HG03103 (cell line): ENCODE data around the gene KRT82.

Experiments used
- ATAC-seq: cut with Tn5 transposase; IDR thresholded peaks from one replicate; pipeline ENCODE4 v1.9.1; 2021; ENCODE audit warnings: low read depth; ENCODE audit not compliant: unreplicated experiment

The KRT82 gene

GRCh38 chr12:52389313-52390207 is 16.6 kb downstream of the KRT82 start:
- ATAC-seq: no peak

- ATAC-seq: no peak
Measured at GRCh38 chr12:52387859-52388258, 18.3 kb downstream of the KRT82 start.

GRCh38 chr12:52385226-52385702 is 20.9 kb downstream of the KRT82 start, which contains the start of gene KRT84:
Gene KRT84 (minus strand): TSS chr12:52385652. CDS start chr12:52385585, 67 bp downstream.
- ATAC-seq: no peak

- no peak for ATAC-seq
Measured at GRCh38 chr12:52383331-52383730, 22.8 kb downstream of the KRT82 start.

- ATAC-seq: no peak
Measured at GRCh38 chr12:52382854-52383253, 23.3 kb downstream of the KRT82 start.

- ATAC-seq: no peak
Measured at GRCh38 chr12:52381206-52381605, 24.9 kb downstream of the KRT82 start.

GRCh38 chr12:52380271-52380694 is 25.9 kb downstream of the KRT82 start:
- ATAC-seq: no peak

GRCh38 chr12:52379536-52379935 is 26.6 kb downstream of the KRT82 start:
- no peak for ATAC-seq

GRCh38 chr12:52378091-52378490 is 28.0 kb downstream of the KRT82 start:
- ATAC-seq: no peak

- no peak for ATAC-seq
Measured at GRCh38 chr12:52377266-52377665, 28.9 kb downstream of the KRT82 start.

GRCh38 chr12:52372216-52373154 is 33.6 kb downstream of the KRT82 start:
- no peak for ATAC-seq

GRCh38 chr12:52371716-52372115 is 34.4 kb downstream of the KRT82 start:
- ATAC-seq: no peak

GRCh38 chr12:52370926-52371608 is 35.1 kb downstream of the KRT82 start:
- ATAC-seq: no peak

- no peak for ATAC-seq
Measured at GRCh38 chr12:52369809-52370208, 36.3 kb downstream of the KRT82 start.

GRCh38 chr12:52369211-52369610 is 36.9 kb downstream of the KRT82 start:
- no peak for ATAC-seq

GRCh38 chr12:52368508-52368907 is 37.6 kb downstream of the KRT82 start:
- no peak for ATAC-seq

GRCh38 chr12:52367876-52368275 is 38.3 kb downstream of the KRT82 start:
- no peak for ATAC-seq

- no peak for ATAC-seq
Measured at GRCh38 chr12:52366738-52367485, 39.2 kb downstream of the KRT82 start, which contains the start of gene KRT85. Gene KRT85 (minus strand): TSS chr12:52367481. CDS start chr12:52367405, 76 bp downstream.

- ATAC-seq: no peak
Measured at GRCh38 chr12:52364901-52365489, 41.1 kb downstream of the KRT82 start.
